CD4-positive, alpha-beta T cell treated with Interleukin-17A for 4 hours (primary cell): Measurements from ENCODE around the gene CCDC9B.

Experiments used
- DNase-seq: peaks from one replicate; pipeline ENCODE4 v3.0.0-alpha.2; 2020; ENCODE audit warnings: mixed read lengths

CCDC9B gene

GRCh38 chr15:40287505-40287904 is 53.2 kb downstream of the CCDC9B start:
- DNase-seq: no peak

- DNase-seq: no peak
Measured at GRCh38 chr15:40286794-40287193, 53.9 kb downstream of the CCDC9B start.

GRCh38 chr15:40286061-40286532 is 54.6 kb downstream of the CCDC9B start:
- DNase-seq: no peak

- DNase-seq: no peak
Measured at GRCh38 chr15:40285554-40286011, 55.2 kb downstream of the CCDC9B start.

GRCh38 chr15:40285151-40285550 is 55.6 kb downstream of the CCDC9B start:
- DNase-seq: no peak

GRCh38 chr15:40283615-40284300 is 57.0 kb downstream of the CCDC9B start:
- DNase-seq: no peak

GRCh38 chr15:40282869-40283614 is 57.7 kb downstream of the CCDC9B start, which contains the start of gene ANKRD63:
ANKRD63 (minus strand) TSS chr15:40283064; CDS start chr15:40282586, 478 bp downstream.
- peak; percentile 59 for DNase-seq

- DNase-seq: peak; percentile 68
Measured at GRCh38 chr15:40282147-40282868, 58.4 kb downstream of the CCDC9B start.

GRCh38 chr15:40281801-40282146 is 59.0 kb downstream of the CCDC9B start:
- DNase-seq: no peak
